Lung (tissue), 12 donors: ENCODE measurements around the gene NAA35. TPM values are rescaled to one million over a fixed set of nuclear protein-coding genes. Genes with fewer than 3 reads are reported as not detected.
A peak's percentile ranks its signal among the peaks of the same experiment; 100 is the strongest.

Experiments used
- ATAC-seq: fragments of 200-7000 bp; cut with Tn5 transposase; one replicate; pipeline ENCODE4 v1.9.1; 2020; ENCODE audit warnings: moderate number of reproducible peaks; ENCODE audit not compliant: insufficient read depth, low FRiP score
- DNase-seq, 3 donors: peaks; one replicate each; pipeline ENCODE4 v3.0.0-alpha.2; 2013 to 2017
- H3K27ac ChIP-seq, 2 donors: one replicate each; pipeline ENCODE4 v1.5.1; 2013; ENCODE audit warnings: mild to moderate bottlenecking in 2 of 2, moderate library complexity in 2 of 2, control low read depth in 1 of 2, inconsistent platforms in 1 of 2, low read depth in 1 of 2, low read length in 1 of 2
- H3K27me3 ChIP-seq, 3 donors: one replicate each; pipeline ENCODE4 v1.5.1; 2013; ENCODE audit warnings: low read length in 2 of 3; ENCODE audit not compliant: control insufficient read depth in 3 of 3, insufficient read depth in 3 of 3
- H3K36me3 ChIP-seq, 4 donors: one replicate each; pipeline ENCODE4 v1.5.1; 2013; ENCODE audit warnings: low read length in 4 of 4, mild to moderate bottlenecking in 1 of 4, moderate library complexity in 1 of 4; ENCODE audit not compliant: control insufficient read depth in 4 of 4, insufficient read depth in 4 of 4
- H3K4me1 ChIP-seq, 5 donors: one replicate each; pipeline ENCODE4 v1.5.1; 2013; ENCODE audit warnings: low read length in 5 of 5, mild to moderate bottlenecking in 2 of 5, moderate library complexity in 1 of 5; ENCODE audit not compliant: control insufficient read depth in 5 of 5, insufficient read depth in 5 of 5
- H3K4me3 ChIP-seq: one replicate; pipeline ENCODE4 v1.5.1; 2013; ENCODE audit warnings: mild to moderate bottlenecking, control low read depth, moderate library complexity
- H3K9ac ChIP-seq, 2 donors: one replicate each; pipeline ENCODE4 v1.5.1; 2013; ENCODE audit warnings: low read length in 2 of 2, control low read depth in 1 of 2; ENCODE audit not compliant: insufficient read depth in 1 of 2
- H3K9me3 ChIP-seq, 4 donors: one replicate each; pipeline ENCODE4 v1.5.1; 2013; ENCODE audit warnings: low read length in 3 of 4, mild to moderate bottlenecking in 1 of 4, moderate library complexity in 1 of 4; ENCODE audit not compliant: control insufficient read depth in 4 of 4, insufficient read depth in 3 of 4
- whole genome bisulfite sequencing, 2 donors: extraction: QIAGEN DNeasy Blood & Tissue Kit; methylation state at CpG; one replicate each; pipeline ENCODE4 v1.1.7; 2013; 5-methylcytosine and 5-hydroxymethylcytosine counted together
- polyA plus RNA-seq, 2 donors: library from polyadenylated mRNA; stranded (reverse); fragments of 200-250 nt; gene quantifications; one replicate each; pipeline ENCODE4 v1.2.1, GENCODE V29; 2013
- total RNA-seq, 2 donors: library from RNA; depleted of rRNA in 1 of 2; stranded (reverse); fragments of >200 nt in 1 of 2; gene quantifications; one replicate each; pipeline ENCODE4 v1.2.1, GENCODE V29; 2014 to 2021
- TF ChIP-seq, protein P1 (sequence below): IDR thresholded peaks from 2 replicates; pipeline ENCODE4 v1.5.1; 2012; ENCODE audit warnings: mild to moderate bottlenecking; ENCODE audit errors: control extremely low read depth, extremely low read depth
- donor health status: control.
- donor health status: control.
- donor health status: Bipolar disorder and iron deficiency.
- donor health status: healthy.
- donor health status: DM: yes; HTN: yes; CAD: no.

The NAA35 gene
- total and polyA plus RNA-seq, 4 donors = 6.8 to 33.9 (median 16.2) TPM

DNA sequence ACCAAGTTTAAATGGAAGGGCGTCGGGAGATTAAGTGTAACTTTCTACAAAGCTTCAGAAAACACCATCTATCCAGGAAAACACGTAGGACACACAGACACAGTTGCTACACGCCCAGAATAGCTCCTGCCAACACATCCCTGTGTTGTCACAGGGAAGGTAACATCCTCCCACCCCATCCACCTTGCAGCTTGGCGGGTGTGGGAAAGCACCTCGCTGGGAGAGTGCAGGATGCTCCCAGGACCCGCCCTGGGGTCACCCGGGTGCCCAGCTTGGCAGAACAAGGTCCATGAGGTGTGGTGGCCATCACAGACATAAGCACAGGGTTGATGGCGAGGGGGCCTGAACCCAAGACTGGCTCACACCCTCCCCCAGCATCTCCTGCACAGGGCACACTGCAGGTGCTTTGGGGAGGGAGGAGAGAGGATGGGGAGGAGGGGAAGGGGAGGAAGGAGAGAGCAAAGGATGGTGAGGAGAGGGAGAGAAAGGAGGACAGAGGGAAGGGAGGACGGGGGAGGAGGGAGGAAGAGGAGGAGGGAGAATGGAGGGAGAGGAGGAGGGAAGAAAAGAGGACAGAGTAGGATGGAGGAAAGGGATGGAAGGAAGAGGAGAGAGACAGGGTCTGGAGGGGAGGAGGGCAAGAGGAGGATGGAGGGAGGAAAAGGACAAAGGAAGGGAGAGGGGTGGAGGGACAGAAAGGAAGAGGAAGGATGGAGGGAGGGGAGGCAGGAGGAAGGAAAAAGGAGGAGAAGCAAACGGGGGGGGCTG lies 121.2 kb downstream of the NAA35 start:
- no peak overlapping the region for H3K27ac ChIP-seq
- H3K9ac ChIP-seq = no peak overlapping the region

GRCh38 chr9:86062845-86063693 lies 122.1 kb downstream of the NAA35 start:
- Histone ChIP-seq H3K27ac (no peak overlapping the region), H3K36me3 (no peaks in the 10 kb centered on the region), H3K4me3 (no peak overlapping the region), H3K9ac (no peak overlapping the region), H3K4me1 (peaks cover 0 to 2% (median 0%) of the 10 kb centered on the region in 5 donors), H3K27me3 (no peaks in the 10 kb centered on the region), H3K9me3 (no peaks in the 10 kb centered on the region)
- WGBS, 2 donors = 61 to 65% methylated on average over 16 of the region's 16 CpGs
- ATAC-seq (peak; percentile 58), DNase-seq (peak in 1 of 3 donors; percentile 26)
- TF ChIP-seq, protein P1, sequence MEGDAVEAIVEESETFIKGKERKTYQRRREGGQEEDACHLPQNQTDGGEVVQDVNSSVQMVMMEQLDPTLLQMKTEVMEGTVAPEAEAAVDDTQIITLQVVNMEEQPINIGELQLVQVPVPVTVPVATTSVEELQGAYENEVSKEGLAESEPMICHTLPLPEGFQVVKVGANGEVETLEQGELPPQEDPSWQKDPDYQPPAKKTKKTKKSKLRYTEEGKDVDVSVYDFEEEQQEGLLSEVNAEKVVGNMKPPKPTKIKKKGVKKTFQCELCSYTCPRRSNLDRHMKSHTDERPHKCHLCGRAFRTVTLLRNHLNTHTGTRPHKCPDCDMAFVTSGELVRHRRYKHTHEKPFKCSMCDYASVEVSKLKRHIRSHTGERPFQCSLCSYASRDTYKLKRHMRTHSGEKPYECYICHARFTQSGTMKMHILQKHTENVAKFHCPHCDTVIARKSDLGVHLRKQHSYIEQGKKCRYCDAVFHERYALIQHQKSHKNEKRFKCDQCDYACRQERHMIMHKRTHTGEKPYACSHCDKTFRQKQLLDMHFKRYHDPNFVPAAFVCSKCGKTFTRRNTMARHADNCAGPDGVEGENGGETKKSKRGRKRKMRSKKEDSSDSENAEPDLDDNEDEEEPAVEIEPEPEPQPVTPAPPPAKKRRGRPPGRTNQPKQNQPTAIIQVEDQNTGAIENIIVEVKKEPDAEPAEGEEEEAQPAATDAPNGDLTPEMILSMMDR = no peak

More for the DNA sequence above, 121.2 kb downstream of the NAA35 start:
- Histone ChIP-seq H3K36me3 (no peaks in the 10 kb centered on the region), H3K9me3 (no peaks in the 10 kb centered on the region), H3K4me3 (no peak overlapping the region), H3K27me3 (no peaks in the 10 kb centered on the region), H3K4me1 (peaks cover 0 to 2% (median 0%) of the 10 kb centered on the region in 5 donors)
- TF ChIP-seq, protein P1 = no peak
- DNase-seq (no peak), ATAC-seq (no peak)
- WGBS, 2 donors = 81 to 83% methylated on average over 11 of the region's 11 CpGs

- Histone ChIP-seq H3K4me3 (no peak overlapping the region), H3K27ac (no peak overlapping the region), H3K27me3 (no peaks in the 10 kb centered on the region), H3K36me3 (no peaks in the 10 kb centered on the region), H3K9ac (no peak overlapping the region), H3K4me1 (peaks cover 0 to 2% (median 0%) of the 10 kb centered on the region in 5 donors), H3K9me3 (no peaks in the 10 kb centered on the region)
- DNase-seq (no peak), ATAC-seq (no peak)
- WGBS, 2 donors = 88 to 96% methylated on average over 2 of the region's 2 CpGs
- TF ChIP-seq, protein P1 = no peak
Measured at GRCh38 chr9:86064220-86064619, 123.3 kb downstream of the NAA35 start.
